ENCODE data around the gene ARAP2. TPM values are rescaled to one million over a fixed set of nuclear protein-coding genes. Genes with fewer than 3 reads are reported as not detected.

ARAP2 gene
- total and polyA plus RNA-seq, 2 donors (not counting 3 experiments of a cell fraction or from before 2014, with no cell fraction given), result not detected

- no peaks in the 10 kb centered on the region for H3K27me3 ChIP-seq (ENCODE audit: control insufficient read depth in 2 of 2, insufficient read depth in 2 of 2, low read length in 2 of 2)
- no peak overlapping the region for H3K27ac ChIP-seq (ENCODE audit: insufficient read depth, low read depth, low read length)
- DNase-seq (ENCODE audit: low read depth, low spot score), result no peak
- H3K9me3 ChIP-seq (replicated peaks; ENCODE audit: control insufficient read depth, insufficient read depth, low read length), result no peaks in the 10 kb centered on the region
- no peak overlapping the region for H3K9ac ChIP-seq (replicated peaks; ENCODE audit: extremely low read depth, insufficient read depth, low read length)
- ChIA-PET POLR2A (no interaction called here), CTCF (no interaction called here)
- no peak overlapping the region for H2AFZ ChIP-seq (ENCODE audit: low read depth, low read length)
- no TSS peak for BruUV-seq (replicated peaks)
- H3K9me1 ChIP-seq (replicated peaks; ENCODE audit: control insufficient read depth, extremely low read depth, insufficient read depth, low read length), result no peaks in the 10 kb centered on the region
- no peak overlapping the region for H3K4me2 ChIP-seq (ENCODE audit: insufficient read depth, low read length)
- H3K4me3 ChIP-seq (replicated peaks in 1 of 3; ENCODE audit: insufficient read depth in 1 of 3, low read depth in 1 of 3, low read length in 3 of 3), result no peak overlapping the region
- no peaks in the 10 kb centered on the region for H3K4me1 ChIP-seq (ENCODE audit: control insufficient read depth, extremely low read depth, insufficient read depth, low read length)
- dilution Hi-C loops (cut with MboI; ENCODE audit: extremely low pct_ligation_motif_present, low sequenced_read_pairs) (no loop called here), intact Hi-C loops (cut with micrococcal nuclease) (no loop called here)
- no peaks in the 10 kb centered on the region for H3K36me3 ChIP-seq (ENCODE audit: control insufficient read depth in 2 of 2, extremely low read depth in 1 of 2, insufficient read depth in 2 of 2, low read length in 2 of 2)
- H3K79me2 ChIP-seq (ENCODE audit: control insufficient read depth, insufficient read depth, low read length), result no peaks in the 10 kb centered on the region
- TF ChIP-seq MYC (IDR thresholded peaks at IDR 0.05; ENCODE audit: low read depth, low read length) (no peak), GATA2 (IDR thresholded peaks at IDR 0.05; ENCODE audit: insufficient read depth, insufficient read length, low read depth, low read length) (no peak), CTCF (IDR thresholded peaks at IDR 0.05; ENCODE audit: extremely low read depth in 1 of 2, insufficient read depth in 1 of 2, low read depth in 1 of 2, low read length in 2 of 2) (no peak), MAX (IDR thresholded peaks at IDR 0.05; ENCODE audit: insufficient read depth, insufficient read length) (no peak), EZH2 (IDR thresholded peaks at IDR 0.05; ENCODE audit: borderline replicate concordance, low read depth, low read length, severe bottlenecking) (no peak), POLR2A (IDR thresholded peaks at IDR 0.05; ENCODE audit: low read depth, low read length) (no peak), FOS (IDR thresholded peaks at IDR 0.05; ENCODE audit: borderline replicate concordance, insufficient read depth, low read length) (no peak), POLR2AphosphoS5 (IDR thresholded peaks at IDR 0.05; ENCODE audit: insufficient read depth, low read depth, low read length) (no peak), JUN (IDR thresholded peaks at IDR 0.05; ENCODE audit: borderline replicate concordance, insufficient read depth, insufficient read length, low read depth) (no peak)
- H4K20me1 ChIP-seq (replicated peaks; ENCODE audit: control insufficient read depth, extremely low read depth, insufficient read depth, low read length), result no peaks in the 10 kb centered on the region
- FAIRE-seq, result no peak
Measured at GRCh38 chr4:36215627-36216026, 28.7 kb downstream of the ARAP2 start.

All from endothelial cell of umbilical vein (primary cell).